DND-41 (cell line): ENCODE measurements around the gene CEP41.

ENCODE experiments used
- ATAC-seq: fragments of 200-7000 bp; cut with Tn5 transposase; 3 replicates; pipeline ENCODE4 v1.9.1; 2021; ENCODE audit warnings: low read depth; ENCODE audit not compliant: insufficient read depth
- DNase-seq: peaks from one replicate; pipeline ENCODE4 v3.0.0-alpha.2; 2020
- H2AFZ ChIP-seq: 2 replicates; pipeline ENCODE4 v1.6.0; 2012; ENCODE audit warnings: low read depth, low read length
- H3K27ac ChIP-seq: 2 replicates; pipeline ENCODE4 v1.5.1; 2012; ENCODE audit warnings: low read length, inconsistent platforms
- H3K27me3 ChIP-seq: fragments of 200-600 bp; sonication (generic); 2 replicates; pipeline ENCODE4 v1.6.0; 2012; ENCODE audit warnings: low read length, mild to moderate bottlenecking, inconsistent platforms; ENCODE audit not compliant: insufficient read depth, poor library complexity
- H3K36me3 ChIP-seq: 2 replicates; pipeline ENCODE4 v1.5.1; 2012; ENCODE audit warnings: low read length, inconsistent platforms; ENCODE audit not compliant: insufficient read depth
- H3K4me1 ChIP-seq: 2 replicates; pipeline ENCODE4 v1.5.1; 2012; ENCODE audit warnings: mild to moderate bottlenecking, low read length; ENCODE audit not compliant: insufficient read depth
- H3K4me2 ChIP-seq: 2 replicates; pipeline ENCODE4 v1.6.0; 2012; ENCODE audit warnings: mild to moderate bottlenecking, moderate library complexity, low read length, inconsistent platforms; ENCODE audit not compliant: insufficient read depth
- H3K4me3 ChIP-seq, 2 experiments: fragments of 200-600 bp in 1 of 2; shearing (Covaris generic) in 1 of 2; 2 replicates each; pipeline ENCODE4 v1.5.1; 2012 to 2016; ENCODE audit warnings: inconsistent platforms in 2 of 2, low read length in 2 of 2, mild to moderate bottlenecking in 2 of 2, low read depth in 1 of 2, moderate library complexity in 1 of 2
- H3K79me2 ChIP-seq: 2 replicates; pipeline ENCODE4 v1.6.0; 2012; ENCODE audit warnings: low read length, inconsistent platforms; ENCODE audit not compliant: insufficient read depth
- H3K9ac ChIP-seq: 2 replicates; pipeline ENCODE4 v1.6.0; 2012; ENCODE audit warnings: low read depth, mild to moderate bottlenecking, inconsistent platforms, low read length, moderate library complexity
- H3K9me3 ChIP-seq: 2 replicates; pipeline ENCODE4 v1.5.1; 2012; ENCODE audit warnings: low read length, moderate library complexity, mild to moderate bottlenecking, inconsistent platforms; ENCODE audit not compliant: insufficient read depth, severe bottlenecking
- H4K20me1 ChIP-seq: 2 replicates; pipeline ENCODE4 v1.6.0; 2012; ENCODE audit warnings: low read length; ENCODE audit not compliant: insufficient read depth
- EZH2 ChIP-seq: IDR thresholded peaks from 3 replicates; pipeline ENCODE4 v1.6.1; 2012; ENCODE audit warnings: borderline replicate concordance, low read depth, mild to moderate bottlenecking, moderate library complexity, low read length, inconsistent platforms; ENCODE audit not compliant: severe bottlenecking
- TF ChIP-seq, protein P1 (sequence below): IDR thresholded peaks from 2 replicates; pipeline ENCODE4 v1.5.1; 2012; ENCODE audit warnings: borderline replicate concordance, low read length, moderate library complexity, mild to moderate bottlenecking; ENCODE audit not compliant: poor library complexity, severe bottlenecking; ENCODE audit errors: extremely low read depth

CEP41 gene

DNA sequence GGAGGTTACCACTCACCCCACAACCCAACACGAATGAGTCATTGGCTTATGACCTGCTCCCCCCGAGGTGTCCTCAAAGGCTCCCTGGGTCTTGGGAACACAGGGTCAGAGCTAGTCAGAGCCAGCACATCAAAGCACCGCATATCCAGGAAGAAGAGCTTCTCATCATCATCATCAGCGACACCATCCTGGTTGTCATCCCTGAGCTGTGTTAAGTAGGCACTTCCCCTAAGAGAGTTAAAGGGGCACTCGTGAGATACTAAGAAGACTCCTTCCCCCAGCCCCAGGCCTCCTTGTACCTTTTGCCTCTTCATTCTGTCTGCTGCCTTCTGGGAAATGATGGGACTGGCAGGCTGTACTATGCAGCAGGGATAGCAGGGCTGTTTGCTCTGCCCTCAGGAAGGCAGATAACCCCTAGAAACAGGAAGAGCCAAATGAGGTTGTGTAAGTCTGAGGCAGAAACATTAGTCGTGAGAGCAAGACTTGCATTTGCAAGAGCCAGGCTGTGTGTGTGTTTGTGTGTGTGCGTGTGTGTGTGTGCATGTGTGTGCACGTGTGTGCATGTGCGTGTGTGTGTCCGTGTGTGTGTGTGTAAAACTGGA is 71.6 kb downstream of the CEP41 start:
- H3K4me1 ChIP-seq, result no peaks in the 10 kb centered on the region
- ATAC-seq (no peak), DNase-seq (no peak)
- no peak overlapping the region for H3K4me2 ChIP-seq
- no peaks in the 10 kb centered on the region for H4K20me1 ChIP-seq
- no peak overlapping the region for H3K27ac ChIP-seq
- TF ChIP-seq, protein P1, sequence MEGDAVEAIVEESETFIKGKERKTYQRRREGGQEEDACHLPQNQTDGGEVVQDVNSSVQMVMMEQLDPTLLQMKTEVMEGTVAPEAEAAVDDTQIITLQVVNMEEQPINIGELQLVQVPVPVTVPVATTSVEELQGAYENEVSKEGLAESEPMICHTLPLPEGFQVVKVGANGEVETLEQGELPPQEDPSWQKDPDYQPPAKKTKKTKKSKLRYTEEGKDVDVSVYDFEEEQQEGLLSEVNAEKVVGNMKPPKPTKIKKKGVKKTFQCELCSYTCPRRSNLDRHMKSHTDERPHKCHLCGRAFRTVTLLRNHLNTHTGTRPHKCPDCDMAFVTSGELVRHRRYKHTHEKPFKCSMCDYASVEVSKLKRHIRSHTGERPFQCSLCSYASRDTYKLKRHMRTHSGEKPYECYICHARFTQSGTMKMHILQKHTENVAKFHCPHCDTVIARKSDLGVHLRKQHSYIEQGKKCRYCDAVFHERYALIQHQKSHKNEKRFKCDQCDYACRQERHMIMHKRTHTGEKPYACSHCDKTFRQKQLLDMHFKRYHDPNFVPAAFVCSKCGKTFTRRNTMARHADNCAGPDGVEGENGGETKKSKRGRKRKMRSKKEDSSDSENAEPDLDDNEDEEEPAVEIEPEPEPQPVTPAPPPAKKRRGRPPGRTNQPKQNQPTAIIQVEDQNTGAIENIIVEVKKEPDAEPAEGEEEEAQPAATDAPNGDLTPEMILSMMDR, result no peak
- TF ChIP-seq EZH2, result no peak
- H2AFZ ChIP-seq, result no peak overlapping the region
- no peak overlapping the region for H3K9ac ChIP-seq
- H3K79me2 ChIP-seq, result no peaks in the 10 kb centered on the region
- no peaks in the 10 kb centered on the region for H3K9me3 ChIP-seq
- H3K4me3 ChIP-seq, result no peak overlapping the region
- H3K27me3 ChIP-seq, result no peaks in the 10 kb centered on the region
- no peaks in the 10 kb centered on the region for H3K36me3 ChIP-seq

DNA sequence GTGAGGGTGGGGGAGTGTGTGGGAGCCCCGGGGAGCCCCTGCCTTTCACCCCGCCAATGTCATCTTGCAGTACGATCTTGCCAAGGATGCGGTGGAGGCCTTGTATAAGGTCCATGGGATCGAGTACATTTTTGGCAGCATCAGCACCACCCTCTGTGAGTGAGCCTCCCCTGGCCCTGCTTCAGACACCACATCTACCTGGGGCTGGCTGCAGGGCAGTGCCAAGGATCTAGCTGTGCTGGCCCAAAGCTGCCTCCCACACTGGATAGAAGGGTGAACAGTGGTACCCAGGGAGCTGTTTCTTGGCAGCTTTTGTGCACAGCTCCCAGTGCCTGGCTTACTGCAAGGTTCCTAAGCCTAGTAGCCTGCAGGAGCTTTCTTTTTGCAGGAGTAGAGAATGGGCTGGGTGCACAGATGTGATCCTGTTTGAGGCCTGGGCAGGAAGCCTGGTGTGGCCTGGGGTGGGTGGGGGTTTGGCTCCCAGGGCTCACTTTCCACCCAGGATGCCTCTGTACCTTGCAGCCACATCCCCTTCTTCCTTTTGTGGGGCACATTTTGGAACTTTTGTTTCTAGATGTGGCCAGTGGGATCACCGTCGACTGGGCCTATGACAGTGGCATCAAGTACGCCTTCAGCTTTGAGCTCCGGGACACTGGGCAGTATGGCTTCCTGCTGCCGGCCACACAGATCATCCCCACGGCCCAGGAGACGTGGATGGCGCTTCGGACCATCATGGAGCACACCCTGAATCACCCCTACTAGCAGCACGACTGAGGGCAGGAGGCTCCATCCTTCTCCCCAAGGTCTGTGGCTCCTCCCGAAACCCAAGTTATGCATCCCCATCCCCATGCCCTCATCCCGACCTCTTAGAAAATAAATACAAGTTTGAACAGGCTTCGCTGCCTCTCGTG is 72.7 kb downstream of the CEP41 start:
- H3K27ac ChIP-seq, result no peak overlapping the region
- H3K4me1 ChIP-seq, result no peaks in the 10 kb centered on the region
- H3K4me3 ChIP-seq, result no peak overlapping the region
- no peak overlapping the region for H2AFZ ChIP-seq
- no peaks in the 10 kb centered on the region for H3K9me3 ChIP-seq
- ATAC-seq, result no peak
- no peaks in the 10 kb centered on the region for H3K79me2 ChIP-seq
- no peak overlapping the region for H3K9ac ChIP-seq
- H3K36me3 ChIP-seq, result no peaks in the 10 kb centered on the region
- no peak overlapping the region for H3K4me2 ChIP-seq
- TF ChIP-seq, protein P1, result no peak
- TF ChIP-seq EZH2, result no peak
- no peak for DNase-seq
- no peaks in the 10 kb centered on the region for H4K20me1 ChIP-seq
- H3K27me3 ChIP-seq, result no peaks in the 10 kb centered on the region

DNA sequence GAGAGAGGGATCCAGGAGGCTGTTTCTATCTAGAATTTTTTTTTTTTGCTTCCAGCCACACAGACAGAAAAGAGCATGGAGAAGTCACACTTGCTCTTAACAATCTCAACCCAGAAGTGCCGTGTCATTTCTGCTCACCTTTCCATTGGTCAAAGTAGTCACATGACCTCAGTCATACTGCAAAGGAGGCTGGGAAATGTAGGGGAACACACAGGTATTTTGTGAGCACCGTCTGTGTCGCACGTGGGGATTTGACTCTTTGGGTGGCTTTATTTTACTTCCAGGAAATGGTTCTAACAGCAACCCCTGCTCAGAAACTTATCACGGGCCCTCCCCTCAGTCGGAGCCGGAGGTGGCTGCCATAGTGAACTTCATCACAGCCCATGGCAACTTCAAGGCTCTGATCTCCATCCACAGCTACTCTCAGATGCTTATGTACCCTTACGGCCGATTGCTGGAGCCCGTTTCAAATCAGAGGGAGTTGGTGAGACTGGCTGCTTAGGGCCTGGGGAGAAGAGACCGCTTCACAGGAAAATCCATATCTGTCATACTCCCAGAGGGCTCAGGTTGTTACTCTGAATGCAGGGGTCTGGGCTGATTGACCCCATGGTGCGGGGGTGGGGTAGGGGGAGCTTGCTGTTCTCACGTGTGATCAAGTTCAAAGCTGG is 73.6 kb downstream of the CEP41 start:
- no peaks in the 10 kb centered on the region for H3K27me3 ChIP-seq
- H3K4me1 ChIP-seq, result no peaks in the 10 kb centered on the region
- TF ChIP-seq, protein P1, result no peak
- no peak for TF ChIP-seq EZH2
- no peaks in the 10 kb centered on the region for H3K9me3 ChIP-seq
- H3K36me3 ChIP-seq, result no peaks in the 10 kb centered on the region
- DNase-seq, result no peak
- no peak for ATAC-seq
- no peak overlapping the region for H3K9ac ChIP-seq
- H2AFZ ChIP-seq, result no peak overlapping the region
- no peaks in the 10 kb centered on the region for H3K79me2 ChIP-seq
- no peak overlapping the region for H3K27ac ChIP-seq
- H3K4me2 ChIP-seq, result no peak overlapping the region
- H3K4me3 ChIP-seq, result no peak overlapping the region
- H4K20me1 ChIP-seq, result no peaks in the 10 kb centered on the region
